Fibroblast of lung (primary cell): ENCODE measurements around the gene RBL1. TPM values are rescaled to one million over a fixed set of nuclear protein-coding genes. Genes with fewer than 3 reads are reported as not detected.

ENCODE experiments used
- DNase-seq, 2 donors: peaks; one replicate each; pipeline versions ENCODE4 v3.0.0 to v3.0.0-alpha.2; 2010; ENCODE audit warnings: low read depth in 2 of 2
- H2AFZ ChIP-seq: 2 replicates; pipeline ENCODE4 v1.5.1; 2012; ENCODE audit warnings: low read length, control low read depth, inconsistent platforms
- H3K27ac ChIP-seq: 2 replicates; pipeline ENCODE4 v1.5.1; 2011; ENCODE audit warnings: low read length, control low read depth; ENCODE audit not compliant: insufficient read depth
- H3K27me3 ChIP-seq: 2 replicates; pipeline ENCODE4 v1.5.1; 2011; ENCODE audit warnings: mild to moderate bottlenecking, low read length; ENCODE audit not compliant: control insufficient read depth, insufficient read depth
- H3K36me3 ChIP-seq: 2 replicates; pipeline ENCODE4 v1.5.1; 2011; ENCODE audit warnings: low read length; ENCODE audit not compliant: control insufficient read depth, insufficient read depth
- H3K4me1 ChIP-seq: 2 replicates; pipeline ENCODE4 v1.5.1; 2011; ENCODE audit warnings: low read length; ENCODE audit not compliant: control insufficient read depth, insufficient read depth; ENCODE audit errors: extremely low read depth
- H3K4me2 ChIP-seq: 2 replicates; pipeline ENCODE4 v1.5.1; 2011; ENCODE audit warnings: low read length, control low read depth; ENCODE audit not compliant: insufficient read depth; ENCODE audit errors: extremely low read depth
- H3K4me3 ChIP-seq, 4 experiments: fragments of 200-600 bp in 1 of 4; sonication (generic) in 1 of 4; replicated peaks in 1 of 4; 2 replicates each; pipeline ENCODE4 v1.5.1; 2011 to 2016; ENCODE audit warnings: low read length in 4 of 4, low read depth in 3 of 4, mild to moderate bottlenecking in 3 of 4, control low read depth in 2 of 4, inconsistent platforms in 1 of 4, mixed read lengths in 1 of 4; ENCODE audit not compliant: insufficient read depth in 1 of 4; ENCODE audit errors: control extremely low read depth in 1 of 4
- H3K79me2 ChIP-seq: 2 replicates; pipeline ENCODE4 v1.5.1; 2012; ENCODE audit warnings: mild to moderate bottlenecking, low read length, inconsistent platforms; ENCODE audit not compliant: control insufficient read depth, insufficient read depth
- H3K9ac ChIP-seq: 2 replicates; pipeline ENCODE4 v1.5.1; 2011; ENCODE audit warnings: mild to moderate bottlenecking, low read length, control low read depth; ENCODE audit not compliant: insufficient read depth
- H3K9me3 ChIP-seq: 2 replicates; pipeline ENCODE4 v1.5.1; 2012; ENCODE audit warnings: low read depth, low read length; ENCODE audit not compliant: control insufficient read depth, insufficient read depth
- H4K20me1 ChIP-seq: 2 replicates; pipeline ENCODE4 v1.5.1; 2011; ENCODE audit warnings: low read length; ENCODE audit not compliant: control insufficient read depth, insufficient read depth; ENCODE audit errors: extremely low read depth
- EZH2 ChIP-seq: IDR thresholded peaks from 2 replicates; pipeline ENCODE4 v1.5.1; 2012; ENCODE audit warnings: low read length, control low read depth, mild to moderate bottlenecking; ENCODE audit errors: missing control alignments
- polyA plus RNA-seq, 2 donors: library from polyadenylated mRNA; depleted of rRNA in 1 of 2; stranded (reverse) in 1 of 2; unstranded in 1 of 2; fragments of >200 nt; gene quantifications; 2 replicates each; pipeline ENCODE4 v1.2.1, GENCODE V29; 2011 to 2012; ENCODE audit warnings: missing spikeins in 1 of 2
- total RNA-seq: library from RNA; depleted of rRNA; stranded (reverse); fragments of >200 nt; gene quantifications from 2 replicates; pipeline ENCODE4 v1.2.1, GENCODE V29; 2014
- TF ChIP-seq, protein P1 (sequence below), 2 donors: IDR thresholded peaks in 1 of 2; conservative IDR thresholded peaks in 1 of 2; 1 replicate in 1 of 2; 2 replicates in 1 of 2; pipeline ENCODE4 v1.5.1; 2011 to 2012; ENCODE audit warnings: low read length in 2 of 2, control low read depth in 1 of 2, inconsistent platforms in 1 of 2, low read depth in 1 of 2, mild to moderate bottlenecking in 1 of 2

Gene RBL1
- total and polyA plus RNA-seq, 2 donors (not counting 1 experiment from before 2014, with no cell fraction given): 6.9 to 9.1 TPM

GRCh38 chr20:37111926-37112455 lies 16.2 kb upstream of the RBL1 start:
- Histone ChIP-seq H3K9ac (no peak overlapping the region), H3K9me3 (no peaks in the 10 kb centered on the region), H3K4me2 (no peak overlapping the region), H3K27ac (no peak overlapping the region), H4K20me1 (no peaks in the 10 kb centered on the region), H3K79me2 (no peaks in the 10 kb centered on the region), H3K4me1 (no peaks in the 10 kb centered on the region), H3K4me3 (no peak overlapping the region), H3K36me3 (no peaks in the 10 kb centered on the region), H3K27me3 (no peaks in the 10 kb centered on the region), H2AFZ (no peak overlapping the region)
- DNase-seq: no peak
- TF ChIP-seq, protein P1, sequence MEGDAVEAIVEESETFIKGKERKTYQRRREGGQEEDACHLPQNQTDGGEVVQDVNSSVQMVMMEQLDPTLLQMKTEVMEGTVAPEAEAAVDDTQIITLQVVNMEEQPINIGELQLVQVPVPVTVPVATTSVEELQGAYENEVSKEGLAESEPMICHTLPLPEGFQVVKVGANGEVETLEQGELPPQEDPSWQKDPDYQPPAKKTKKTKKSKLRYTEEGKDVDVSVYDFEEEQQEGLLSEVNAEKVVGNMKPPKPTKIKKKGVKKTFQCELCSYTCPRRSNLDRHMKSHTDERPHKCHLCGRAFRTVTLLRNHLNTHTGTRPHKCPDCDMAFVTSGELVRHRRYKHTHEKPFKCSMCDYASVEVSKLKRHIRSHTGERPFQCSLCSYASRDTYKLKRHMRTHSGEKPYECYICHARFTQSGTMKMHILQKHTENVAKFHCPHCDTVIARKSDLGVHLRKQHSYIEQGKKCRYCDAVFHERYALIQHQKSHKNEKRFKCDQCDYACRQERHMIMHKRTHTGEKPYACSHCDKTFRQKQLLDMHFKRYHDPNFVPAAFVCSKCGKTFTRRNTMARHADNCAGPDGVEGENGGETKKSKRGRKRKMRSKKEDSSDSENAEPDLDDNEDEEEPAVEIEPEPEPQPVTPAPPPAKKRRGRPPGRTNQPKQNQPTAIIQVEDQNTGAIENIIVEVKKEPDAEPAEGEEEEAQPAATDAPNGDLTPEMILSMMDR (conservative IDR thresholded peaks at IDR 0.05 in 1 of 2, IDR thresholded peaks at IDR 0.05 in 1 of 2; ENCODE audit: low read depth in 1 of 2, low read length in 2 of 2): no peak
- TF ChIP-seq EZH2: no peak

DNA sequence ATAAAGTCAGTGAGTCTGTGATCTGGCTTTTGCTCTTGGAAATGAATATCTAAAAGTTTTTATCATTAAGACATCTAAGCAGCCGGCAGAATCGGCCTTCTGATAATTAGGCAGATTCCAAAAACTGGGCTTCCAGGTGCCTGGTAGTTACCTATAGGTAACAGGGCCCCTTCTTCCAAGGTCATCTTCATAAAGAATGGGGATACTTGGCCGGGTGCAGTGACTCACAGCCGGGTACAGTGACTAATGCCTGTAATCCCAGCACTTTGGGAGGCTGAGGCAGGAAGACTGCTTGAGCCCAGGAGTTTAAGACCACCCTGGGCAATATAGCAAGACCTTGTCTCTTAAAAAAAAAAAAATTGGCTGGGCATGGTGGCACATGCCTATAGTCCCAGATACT lies 12.9 kb upstream of the RBL1 start:
- H3K4me2 ChIP-seq: no peak overlapping the region
- no peaks in the 10 kb centered on the region for H3K9me3 ChIP-seq
- H3K4me3 ChIP-seq: no peak overlapping the region
- no peak overlapping the region for H3K9ac ChIP-seq
- H3K4me1 ChIP-seq: no peaks in the 10 kb centered on the region
- no peak overlapping the region for H3K27ac ChIP-seq
- H4K20me1 ChIP-seq: no peaks in the 10 kb centered on the region
- no peak overlapping the region for H2AFZ ChIP-seq
- H3K79me2 ChIP-seq: no peaks in the 10 kb centered on the region
- TF ChIP-seq, protein P1 (conservative IDR thresholded peaks at IDR 0.05 in 1 of 2, IDR thresholded peaks at IDR 0.05 in 1 of 2; ENCODE audit: low read depth in 1 of 2, low read length in 2 of 2): no peak
- no peak for TF ChIP-seq EZH2
- H3K36me3 ChIP-seq: no peaks in the 10 kb centered on the region
- DNase-seq: no peak
- H3K27me3 ChIP-seq: no peaks in the 10 kb centered on the region

DNA sequence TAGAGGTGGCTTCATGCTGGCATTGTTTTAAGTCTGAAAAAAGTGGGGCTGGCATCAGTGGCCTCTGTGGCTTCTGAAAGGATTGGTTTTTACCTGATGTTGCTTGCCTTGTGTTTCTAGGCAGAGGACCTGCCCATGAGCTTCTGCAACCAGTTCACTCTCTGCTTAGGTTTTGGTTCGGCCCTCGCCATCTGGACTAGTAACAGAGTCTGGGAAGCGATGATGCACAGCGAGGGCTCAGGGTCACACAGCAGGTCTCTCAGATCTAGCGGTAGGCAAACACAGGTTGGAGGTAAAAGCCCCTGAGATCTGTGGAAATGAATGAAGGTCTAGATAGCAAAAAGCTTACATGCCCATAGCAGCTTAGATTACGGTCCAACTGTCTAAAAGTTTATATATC lies 6.8 kb upstream of the RBL1 start:
- Histone ChIP-seq H3K4me1 (no peaks in the 10 kb centered on the region), H3K4me2 (no peak overlapping the region), H3K27me3 (no peaks in the 10 kb centered on the region), H3K4me3 (no peak overlapping the region), H3K9me3 (no peaks in the 10 kb centered on the region), H3K27ac (no peak overlapping the region), H3K9ac (no peak overlapping the region), H4K20me1 (no peaks in the 10 kb centered on the region), H3K36me3 (no peaks in the 10 kb centered on the region), H3K79me2 (no peaks in the 10 kb centered on the region), H2AFZ (no peak overlapping the region)
- DNase-seq: no peak
- TF ChIP-seq, protein P1 (conservative IDR thresholded peaks at IDR 0.05 in 1 of 2, IDR thresholded peaks at IDR 0.05 in 1 of 2; ENCODE audit: low read depth in 1 of 2, low read length in 2 of 2): no peak
- no peak for TF ChIP-seq EZH2
